ENCODE data around the gene YIPF4.

Gene YIPF4

GRCh38 chr2:32248299-32248698 lies 29.4 kb upstream of the YIPF4 start:
- Histone ChIP-seq H3K4me3 (ENCODE audit: low read depth, low read length, poor library complexity, severe bottlenecking) (no peak overlapping the region), H3F3A (ENCODE audit: insufficient read depth, low read length) (no peaks in the 10 kb centered on the region), H3K9ac (ENCODE audit: low read length) (no peak overlapping the region), H3K4me1 (ENCODE audit: insufficient read depth, low read length, severe bottlenecking) (no peaks in the 10 kb centered on the region), H3K27me3 (ENCODE audit: insufficient read depth, low read length) (no peaks in the 10 kb centered on the region), H3K9me3 (ENCODE audit: low read length) (no peaks in the 10 kb centered on the region), H3K27ac (ENCODE audit: low read depth, low read length, poor library complexity, severe bottlenecking) (no peak overlapping the region), H2AFZ (ENCODE audit: low read length) (no peak overlapping the region), H3K4me2 (ENCODE audit: low read length) (no peak overlapping the region), H3K36me3 (ENCODE audit: insufficient read depth, low read length) (no peaks in the 10 kb centered on the region), H3K9me2 (ENCODE audit: low read depth, low read length) (no peaks in the 10 kb centered on the region), H4K20me1 (ENCODE audit: insufficient read depth, low read length) (no peaks in the 10 kb centered on the region), H3K79me2 (ENCODE audit: insufficient read depth, low read length) (no peaks in the 10 kb centered on the region)
- no peak for TF ChIP-seq CTCF (IDR thresholded peaks at IDR 0.05; ENCODE audit: low read length)
- TF ChIP-seq EZH2 (IDR thresholded peaks at IDR 0.05; ENCODE audit: borderline replicate concordance, low read length) = no peak

GRCh38 chr2:32249731-32250236 lies 27.9 kb upstream of the YIPF4 start:
- Histone ChIP-seq H3K27ac (ENCODE audit: low read depth, low read length, poor library complexity, severe bottlenecking) (no peak overlapping the region), H3K27me3 (ENCODE audit: insufficient read depth, low read length) (no peaks in the 10 kb centered on the region), H3K4me1 (ENCODE audit: insufficient read depth, low read length, severe bottlenecking) (no peaks in the 10 kb centered on the region), H3K36me3 (ENCODE audit: insufficient read depth, low read length) (no peaks in the 10 kb centered on the region), H3K4me2 (ENCODE audit: low read length) (no peak overlapping the region), H3K9me2 (ENCODE audit: low read depth, low read length) (no peaks in the 10 kb centered on the region), H3K9ac (ENCODE audit: low read length) (no peak overlapping the region), H3K4me3 (ENCODE audit: low read depth, low read length, poor library complexity, severe bottlenecking) (no peak overlapping the region), H3K9me3 (ENCODE audit: low read length) (no peaks in the 10 kb centered on the region), H3F3A (ENCODE audit: insufficient read depth, low read length) (no peaks in the 10 kb centered on the region), H2AFZ (ENCODE audit: low read length) (no peak overlapping the region), H4K20me1 (ENCODE audit: insufficient read depth, low read length) (no peaks in the 10 kb centered on the region), H3K79me2 (ENCODE audit: insufficient read depth, low read length) (no peaks in the 10 kb centered on the region)
- TF ChIP-seq CTCF (IDR thresholded peaks at IDR 0.05; ENCODE audit: low read length) (no peak), EZH2 (IDR thresholded peaks at IDR 0.05; ENCODE audit: borderline replicate concordance, low read length) (no peak)

- H3K36me3 ChIP-seq (ENCODE audit: insufficient read depth, low read length) = no peaks in the 10 kb centered on the region
- no peaks in the 10 kb centered on the region for H3K4me1 ChIP-seq (ENCODE audit: insufficient read depth, low read length, severe bottlenecking)
- no peak overlapping the region for H3K4me2 ChIP-seq (ENCODE audit: low read length)
These were observed 27.4 kb upstream of the YIPF4 start for GRCh38 chr2:32250290-32250689.

GRCh38 chr2:32258242-32258641 lies 19.5 kb upstream of the YIPF4 start:
- no peak for TF ChIP-seq EZH2 (IDR thresholded peaks at IDR 0.05; ENCODE audit: borderline replicate concordance, low read length)
- no peak for TF ChIP-seq CTCF (IDR thresholded peaks at IDR 0.05; ENCODE audit: low read length)
- Histone ChIP-seq H3K4me1 (ENCODE audit: insufficient read depth, low read length, severe bottlenecking) (peaks cover 8% of the 10 kb centered on the region), H3F3A (ENCODE audit: insufficient read depth, low read length) (no peaks in the 10 kb centered on the region), H3K4me2 (ENCODE audit: low read length) (no peak overlapping the region), H3K36me3 (ENCODE audit: insufficient read depth, low read length) (no peaks in the 10 kb centered on the region), H3K9me3 (ENCODE audit: low read length) (no peaks in the 10 kb centered on the region), H3K27ac (ENCODE audit: low read depth, low read length, poor library complexity, severe bottlenecking) (no peak overlapping the region), H3K27me3 (ENCODE audit: insufficient read depth, low read length) (no peaks in the 10 kb centered on the region), H3K9me2 (ENCODE audit: low read depth, low read length) (no peaks in the 10 kb centered on the region), H3K79me2 (ENCODE audit: insufficient read depth, low read length) (no peaks in the 10 kb centered on the region), H4K20me1 (ENCODE audit: insufficient read depth, low read length) (no peaks in the 10 kb centered on the region), H3K9ac (ENCODE audit: low read length) (no peak overlapping the region), H3K4me3 (ENCODE audit: low read depth, low read length, poor library complexity, severe bottlenecking) (no peak overlapping the region), H2AFZ (ENCODE audit: low read length) (no peak overlapping the region)

More at GRCh38 chr2:32250290-32250689, 27.4 kb upstream of the YIPF4 start:
- no peaks in the 10 kb centered on the region for H3K9me2 ChIP-seq (ENCODE audit: low read depth, low read length)
- H3K27me3 ChIP-seq (ENCODE audit: insufficient read depth, low read length) = no peaks in the 10 kb centered on the region
- H3K79me2 ChIP-seq (ENCODE audit: insufficient read depth, low read length) = no peaks in the 10 kb centered on the region
- no peaks in the 10 kb centered on the region for H3K9me3 ChIP-seq (ENCODE audit: low read length)
- H3K4me3 ChIP-seq (ENCODE audit: low read depth, low read length, poor library complexity, severe bottlenecking) = no peak overlapping the region
- H3F3A ChIP-seq (ENCODE audit: insufficient read depth, low read length) = no peaks in the 10 kb centered on the region
- H4K20me1 ChIP-seq (ENCODE audit: insufficient read depth, low read length) = no peaks in the 10 kb centered on the region
- TF ChIP-seq EZH2 (IDR thresholded peaks at IDR 0.05; ENCODE audit: borderline replicate concordance, low read length) = no peak
- H3K9ac ChIP-seq (ENCODE audit: low read length) = no peak overlapping the region
- H3K27ac ChIP-seq (ENCODE audit: low read depth, low read length, poor library complexity, severe bottlenecking) = no peak overlapping the region
- no peak overlapping the region for H2AFZ ChIP-seq (ENCODE audit: low read length)

Data from OCI-LY1 (cell line).